ENCODE measurements around the gene ST6GALNAC2.
"Not testable (repeated sequence)": the region's sequence is repeated elsewhere in the genome, so short reads cannot be mapped to it uniquely, and the experiment has no call there.

The ST6GALNAC2 gene

DNA sequence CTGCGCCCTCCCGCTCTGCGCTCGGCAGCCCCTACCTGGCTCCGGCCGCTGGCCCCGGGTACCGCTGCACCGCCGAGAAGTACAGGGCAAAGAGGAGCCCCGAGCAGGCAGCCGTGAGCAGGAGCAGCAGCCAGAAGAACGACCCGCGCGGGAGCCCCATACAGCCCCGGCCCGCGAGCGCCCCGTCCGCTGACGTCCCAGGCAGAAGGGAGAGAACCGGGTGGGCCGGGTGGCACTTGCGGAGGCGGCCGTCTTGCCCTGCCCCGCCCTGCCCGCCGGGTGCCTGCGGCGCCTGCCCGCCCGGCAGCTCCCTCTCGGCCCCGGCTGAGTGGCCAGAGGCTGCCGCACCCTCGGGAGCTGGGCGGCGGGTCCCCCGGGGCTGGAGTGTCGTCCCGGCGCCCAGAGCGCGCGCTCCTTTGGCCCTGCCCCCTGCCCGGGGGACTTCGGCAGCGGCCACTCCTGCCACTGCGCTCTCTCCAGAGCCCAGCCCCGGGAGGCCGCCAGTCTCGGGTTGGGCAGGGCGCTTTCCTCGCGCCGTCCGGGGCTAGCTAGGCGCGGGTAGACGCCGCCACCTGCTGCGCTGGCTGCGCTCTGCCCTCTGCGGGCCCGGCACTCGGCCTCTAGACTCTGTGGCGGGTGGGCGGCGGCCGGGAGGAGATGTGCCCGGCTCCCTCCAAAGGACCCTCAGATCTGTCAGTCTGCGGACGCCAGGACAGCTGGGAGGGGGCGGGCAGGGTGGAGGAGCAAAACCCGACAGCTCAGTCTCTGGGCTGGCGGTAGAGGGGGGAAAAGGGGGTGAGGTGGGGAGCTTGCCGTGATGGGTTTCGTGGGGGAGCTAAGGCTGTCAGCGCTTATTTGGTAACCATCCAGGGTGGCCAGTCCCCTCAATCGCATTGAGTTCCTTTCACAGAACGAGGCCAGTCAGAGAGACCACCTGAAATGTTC lies at the start of gene ST6GALNAC2:
Gene ST6GALNAC2 (minus strand): TSS at position 212 of the 945 bp plus-strand sequence. CDS start 52 bp downstream, at position 160.
- H3K4me3 Mint-ChIP-seq: peak within 1 kb of the TSS; percentile 63
- peaks cover 8% of the 10 kb centered on the region for H3K4me1 Mint-ChIP-seq
- H3K27ac Mint-ChIP-seq: no peak within 1 kb of the TSS
- H3K36me3 Mint-ChIP-seq: peaks cover 5% of the 10 kb centered on the region
- no peaks in the 10 kb centered on the region for H3K9me3 Mint-ChIP-seq
- H3K27me3 Mint-ChIP-seq: peaks cover 35% of the 10 kb centered on the region

GRCh38 chr17:76635039-76635438 lies 49.4 kb upstream of the ST6GALNAC2 start:
- H3K4me3 Mint-ChIP-seq: no peak overlapping the region

DNA sequence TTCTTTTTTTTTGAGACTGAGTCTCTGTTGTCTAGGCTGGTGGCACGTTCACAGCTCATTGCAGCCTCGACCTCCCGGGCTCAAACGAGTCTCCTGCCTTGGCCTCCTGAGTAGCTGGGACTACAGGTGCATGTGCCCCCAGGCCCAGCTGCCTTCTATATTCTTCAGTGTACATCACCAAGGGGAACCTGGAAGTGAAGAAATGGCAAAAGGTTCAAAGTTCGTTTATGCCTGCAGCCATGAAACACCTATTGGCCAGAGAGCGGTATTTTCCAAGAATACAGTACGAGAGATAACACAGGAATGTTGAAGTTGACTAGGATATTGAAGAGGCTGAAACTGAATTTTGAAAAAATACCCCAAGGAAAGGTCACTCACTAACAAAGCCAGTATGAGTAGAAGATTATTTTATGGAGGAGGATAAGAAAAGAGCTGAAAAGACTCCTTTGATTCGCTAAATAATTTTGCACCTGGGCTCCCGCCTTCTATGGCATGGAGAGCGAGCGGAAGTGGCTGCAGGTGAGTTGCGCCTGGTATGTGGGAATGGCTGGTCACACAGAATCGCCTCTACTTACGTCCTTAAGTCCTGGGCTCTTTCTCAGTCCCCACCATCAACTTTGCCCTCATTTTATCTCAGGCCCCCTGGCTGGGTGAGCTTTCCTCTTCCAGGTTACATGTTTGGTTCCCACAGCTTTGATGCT lies 48.1 kb upstream of the ST6GALNAC2 start:
- H3K4me3 Mint-ChIP-seq: no peak overlapping the region
- H3K4me1 Mint-ChIP-seq: no peaks in the 10 kb centered on the region

More at GRCh38 chr17:76635039-76635438, 49.4 kb upstream of the ST6GALNAC2 start:
- H3K36me3 Mint-ChIP-seq: peaks cover 1% of the 10 kb centered on the region
- H3K27ac Mint-ChIP-seq: no peak overlapping the region
- no peaks in the 10 kb centered on the region for H3K9me3 Mint-ChIP-seq
- peaks cover 1% of the 10 kb centered on the region for H3K4me1 Mint-ChIP-seq
- no peaks in the 10 kb centered on the region for H3K27me3 Mint-ChIP-seq

GRCh38 chr17:76631821-76632565 lies 46.3 kb upstream of the ST6GALNAC2 start:
- Mint-ChIP-seq H3K9me3 (no peaks in the 10 kb centered on the region), H3K36me3 (peaks cover 1% of the 10 kb centered on the region), H3K4me1 (no peaks in the 10 kb centered on the region), H3K4me3 (no peak overlapping the region), H3K27ac (no peak overlapping the region), H3K27me3 (no peaks in the 10 kb centered on the region)

More for the DNA sequence above, 48.1 kb upstream of the ST6GALNAC2 start:
- no peak overlapping the region for H3K27ac Mint-ChIP-seq
- peaks cover 1% of the 10 kb centered on the region for H3K36me3 Mint-ChIP-seq
- H3K9me3 Mint-ChIP-seq: no peaks in the 10 kb centered on the region
- no peaks in the 10 kb centered on the region for H3K27me3 Mint-ChIP-seq

DNA sequence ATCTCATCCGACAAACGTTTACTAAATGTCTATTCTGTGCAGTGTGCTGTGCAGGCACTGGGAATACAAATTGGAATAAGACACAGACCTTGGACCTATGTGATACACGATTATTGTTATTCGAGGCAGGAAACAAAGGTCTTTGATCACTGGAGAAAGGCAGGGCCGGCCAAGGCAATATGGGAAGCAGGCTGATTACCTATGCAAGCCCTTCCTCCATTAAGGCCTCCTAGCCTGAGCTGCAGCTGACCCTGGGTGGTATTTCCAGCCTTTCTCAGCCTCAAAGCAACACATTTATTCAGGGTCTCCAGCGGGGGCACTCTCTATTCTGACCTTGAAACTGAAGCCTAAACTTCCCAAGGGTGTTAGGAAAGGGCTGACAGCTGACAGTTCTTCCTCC lies 44.5 kb upstream of the ST6GALNAC2 start:
- Mint-ChIP-seq H3K9me3 (no peaks in the 10 kb centered on the region), H3K4me3 (no peak overlapping the region), H3K36me3 (peaks cover 3% of the 10 kb centered on the region), H3K27me3 (no peaks in the 10 kb centered on the region), H3K27ac (no peak overlapping the region), H3K4me1 (no peaks in the 10 kb centered on the region)

DNA sequence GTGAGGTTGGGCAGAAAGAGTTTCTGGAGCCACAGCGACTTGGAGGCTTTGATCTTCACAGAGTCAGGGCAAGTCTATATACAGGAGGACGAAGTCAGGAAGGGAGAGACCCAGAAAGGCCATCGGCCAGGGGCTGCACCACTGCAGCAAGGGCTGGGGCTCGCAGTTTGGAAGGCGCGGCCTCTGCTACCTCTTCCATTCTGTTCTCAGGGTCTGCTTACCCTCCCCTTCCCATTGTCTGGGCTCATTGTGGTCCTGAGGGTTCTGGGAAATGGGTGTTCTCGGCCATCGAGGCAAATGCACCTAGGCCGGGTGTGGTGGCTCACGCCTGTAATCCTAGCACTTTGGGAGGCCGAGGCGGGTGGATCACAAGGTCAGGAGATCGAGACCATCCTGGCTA lies 41.9 kb upstream of the ST6GALNAC2 start:
- H3K9me3 Mint-ChIP-seq: no peaks in the 10 kb centered on the region
- no peak overlapping the region for H3K4me3 Mint-ChIP-seq
- peaks cover 2% of the 10 kb centered on the region for H3K27me3 Mint-ChIP-seq
- no peak overlapping the region for H3K27ac Mint-ChIP-seq
- peaks cover 9% of the 10 kb centered on the region for H3K4me1 Mint-ChIP-seq
- H3K36me3 Mint-ChIP-seq: peaks cover 2% of the 10 kb centered on the region

DNA sequence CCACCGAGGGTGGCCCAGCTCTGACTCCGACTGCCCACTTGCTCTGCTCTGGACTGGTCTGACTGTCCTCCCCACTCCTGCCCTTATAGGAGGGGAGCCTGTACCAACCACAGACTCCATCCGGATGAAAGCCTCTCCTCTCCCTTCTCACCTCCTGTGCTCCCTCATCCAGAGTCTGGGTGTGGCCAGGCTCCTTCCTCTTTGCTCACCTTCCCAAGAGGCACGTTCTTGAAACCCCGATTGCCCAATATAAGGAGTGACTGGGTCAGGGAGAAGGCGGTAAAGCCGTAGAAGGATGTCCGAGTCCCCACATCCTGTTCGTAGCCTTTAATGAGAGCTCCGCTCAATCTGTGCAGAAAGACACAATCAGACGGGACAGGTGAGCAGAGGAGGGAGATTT lies 40.8 kb upstream of the ST6GALNAC2 start:
- Mint-ChIP-seq H3K27ac (no peak overlapping the region), H3K4me3 (no peak overlapping the region), H3K4me1 (peaks cover 9% of the 10 kb centered on the region), H3K27me3 (peaks cover 2% of the 10 kb centered on the region), H3K9me3 (no peaks in the 10 kb centered on the region), H3K36me3 (peaks cover 2% of the 10 kb centered on the region)

DNA sequence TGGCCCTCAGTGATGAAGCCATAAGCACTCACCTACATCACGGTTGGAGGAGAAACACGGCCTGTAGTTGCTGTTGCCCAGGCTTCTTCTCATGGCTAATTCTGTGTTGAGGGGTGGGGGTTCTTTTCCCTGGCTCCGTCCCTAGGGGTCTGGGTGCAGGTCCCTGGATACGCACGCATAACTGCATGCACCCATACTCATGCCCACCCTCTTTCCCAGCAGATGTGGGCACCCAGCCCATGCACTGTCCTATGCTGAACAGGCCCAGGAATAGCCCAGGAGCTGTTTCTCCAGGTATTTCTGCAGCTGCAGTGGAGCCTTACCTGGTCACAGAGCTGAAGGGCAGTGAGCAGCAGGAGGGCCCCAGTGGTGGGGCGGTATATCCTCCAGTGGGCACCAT lies 39.8 kb upstream of the ST6GALNAC2 start:
- H3K4me1 Mint-ChIP-seq: peaks cover 9% of the 10 kb centered on the region
- H3K27ac Mint-ChIP-seq: no peak overlapping the region
- no peak overlapping the region for H3K4me3 Mint-ChIP-seq
- H3K36me3 Mint-ChIP-seq: peaks cover 2% of the 10 kb centered on the region
- H3K27me3 Mint-ChIP-seq: peaks cover 2% of the 10 kb centered on the region
- H3K9me3 Mint-ChIP-seq: no peaks in the 10 kb centered on the region

DNA sequence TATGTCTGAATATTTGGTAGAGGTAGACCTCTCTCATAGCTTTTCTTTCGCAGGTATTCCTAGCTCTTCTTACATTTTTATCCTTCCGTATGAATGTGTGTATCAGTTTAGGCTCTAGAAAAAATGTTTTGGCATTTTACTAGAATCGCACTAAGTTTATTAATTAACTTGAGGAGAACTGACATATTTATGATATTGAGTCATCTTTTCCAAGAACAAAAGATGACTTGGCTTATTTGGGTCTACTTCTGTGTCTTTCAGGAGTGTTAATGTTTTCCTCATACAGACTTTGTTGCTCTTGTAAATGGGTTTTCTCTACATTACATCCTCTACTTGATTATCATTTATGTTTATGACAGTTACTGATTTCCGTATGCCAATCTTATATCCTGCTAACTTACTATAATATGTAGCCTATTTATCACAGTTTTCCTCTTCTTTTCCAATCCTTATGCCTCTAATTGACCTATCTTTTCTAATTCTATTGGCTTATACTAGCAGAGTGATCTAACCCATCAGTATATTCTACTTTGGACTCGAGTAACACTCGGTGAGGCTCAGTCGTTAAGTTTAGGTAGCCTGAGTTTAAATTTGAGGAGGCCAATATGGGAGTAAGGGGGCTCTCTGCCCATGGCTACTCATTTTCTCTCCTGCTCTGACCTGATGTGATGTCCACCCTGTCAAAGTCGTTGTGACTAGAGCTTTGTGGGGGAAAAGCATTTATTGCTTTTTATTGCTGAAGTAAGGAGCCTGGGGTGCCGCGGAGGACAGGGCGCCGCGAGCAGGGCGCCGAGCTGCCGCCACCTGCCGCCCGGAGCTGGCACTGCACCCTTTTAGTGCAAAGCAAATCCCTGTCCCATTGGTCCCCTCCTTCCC lies 37.8 kb upstream of the ST6GALNAC2 start:
- Mint-ChIP-seq H3K9me3 (no peaks in the 10 kb centered on the region), H3K4me3 (no peak overlapping the region), H3K27ac (no peak overlapping the region)

DNA sequence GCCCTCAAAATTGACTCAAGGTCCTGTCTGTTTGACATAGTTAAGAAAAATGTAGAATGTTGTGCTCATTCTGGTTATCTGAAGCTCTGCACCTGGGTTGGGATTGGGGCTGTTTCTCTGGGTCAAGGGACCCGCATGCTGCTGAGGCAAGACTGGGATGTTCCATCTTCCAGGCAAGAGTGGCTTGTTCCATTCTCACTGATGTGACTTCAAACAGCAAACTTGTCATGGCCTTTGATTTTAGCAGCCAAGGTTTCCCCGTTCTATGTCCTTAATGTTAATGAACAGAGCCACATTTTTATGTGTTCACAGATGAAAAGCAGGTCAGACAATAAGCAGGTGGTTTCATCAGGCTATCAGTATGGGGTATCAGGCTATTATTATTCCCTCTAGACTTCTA lies 32.2 kb upstream of the ST6GALNAC2 start:
- no peak overlapping the region for H3K27ac Mint-ChIP-seq
- H3K9me3 Mint-ChIP-seq: no peaks in the 10 kb centered on the region
- no peaks in the 10 kb centered on the region for H3K36me3 Mint-ChIP-seq
- H3K27me3 Mint-ChIP-seq: no peaks in the 10 kb centered on the region
- H3K4me1 Mint-ChIP-seq: no peaks in the 10 kb centered on the region
- no peak overlapping the region for H3K4me3 Mint-ChIP-seq

More for the DNA sequence above, 37.8 kb upstream of the ST6GALNAC2 start:
- H3K36me3 Mint-ChIP-seq: peaks cover 2% of the 10 kb centered on the region
- peaks cover 9% of the 10 kb centered on the region for H3K4me1 Mint-ChIP-seq
- peaks cover 2% of the 10 kb centered on the region for H3K27me3 Mint-ChIP-seq

DNA sequence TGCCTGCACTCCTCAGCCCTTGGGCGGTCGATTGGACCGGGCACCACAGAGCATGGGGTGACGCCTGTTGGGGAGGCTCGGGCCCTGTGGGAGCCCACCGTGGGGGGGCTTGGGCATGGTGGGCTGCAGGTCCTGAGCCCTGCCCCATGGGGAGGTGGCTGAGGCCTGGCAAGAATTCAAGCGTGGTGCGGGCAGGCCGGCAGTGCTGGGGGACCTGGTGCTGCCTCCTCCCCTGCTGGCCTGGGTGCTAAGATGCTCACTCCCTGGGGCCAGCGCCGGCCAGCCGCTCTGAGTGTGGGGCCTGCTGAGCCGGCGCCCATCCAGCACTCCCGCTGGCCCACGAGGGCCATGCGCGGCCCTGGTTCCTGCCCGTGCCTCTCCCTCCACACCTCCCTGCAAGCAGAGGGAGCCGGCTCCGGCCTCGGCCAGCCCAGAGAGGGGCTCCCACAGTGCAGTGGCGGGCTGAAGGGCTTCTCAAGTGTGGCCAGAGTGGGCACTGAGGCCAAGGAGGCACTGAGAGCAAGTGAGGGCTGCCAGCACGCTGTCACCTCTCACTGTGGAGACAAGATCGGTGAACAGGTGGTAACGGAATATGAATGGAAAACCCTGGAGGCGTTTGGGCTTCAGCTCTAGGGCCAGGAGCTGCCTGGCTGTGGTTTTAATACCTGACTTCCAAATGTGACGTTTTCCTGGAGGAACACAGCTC lies 29.4 kb upstream of the ST6GALNAC2 start:
- Mint-ChIP-seq H3K4me3 (no peak overlapping the region), H3K9me3 (no peaks in the 10 kb centered on the region), H3K36me3 (no peaks in the 10 kb centered on the region), H3K27me3 (no peaks in the 10 kb centered on the region), H3K27ac (no peak overlapping the region), H3K4me1 (no peaks in the 10 kb centered on the region)

- H3K27me3 Mint-ChIP-seq, H3K9me3 Mint-ChIP-seq, H3K4me3 Mint-ChIP-seq, H3K36me3 Mint-ChIP-seq, H3K27ac Mint-ChIP-seq, H3K4me1 Mint-ChIP-seq: not testable (repeated sequence)
These were observed 28.6 kb upstream of the ST6GALNAC2 start for GRCh38 chr17:76614064-76614759.

- H3K27me3 Mint-ChIP-seq: no peaks in the 10 kb centered on the region
- no peaks in the 10 kb centered on the region for H3K36me3 Mint-ChIP-seq
- no peaks in the 10 kb centered on the region for H3K4me1 Mint-ChIP-seq
- no peaks in the 10 kb centered on the region for H3K9me3 Mint-ChIP-seq
- no peak overlapping the region for H3K4me3 Mint-ChIP-seq
- H3K27ac Mint-ChIP-seq: no peak overlapping the region
These were observed 27.6 kb upstream of the ST6GALNAC2 start for GRCh38 chr17:76612977-76613851.

Data from activated naive CD4-positive, alpha-beta T cell treated with anti-CD3 and anti-CD28 coated beads, Interleukin-2, amount 50 U/mL, for 24 hours (primary cell).